ENCODE measurements around the gene PTPRM.

PTPRM gene

GRCh38 chr18:8406868-8407250 is 839.7 kb downstream of the PTPRM start:
- no peak overlapping the region for H2AFZ ChIP-seq (ENCODE audit: low read depth)
- no peak overlapping the region for H3K9ac ChIP-seq
- H3K27me3 ChIP-seq (ENCODE audit: insufficient read depth, low read depth): no peaks in the 10 kb centered on the region
- H3K4me1 ChIP-seq (ENCODE audit: low read depth, poor library complexity, severe bottlenecking): no peaks in the 10 kb centered on the region
- H3K36me3 ChIP-seq (ENCODE audit: insufficient read depth): no peaks in the 10 kb centered on the region
- H4K20me1 ChIP-seq (ENCODE audit: insufficient read depth): no peaks in the 10 kb centered on the region
- H3K4me3 ChIP-seq (IDR thresholded peaks at IDR 0.05; ENCODE audit: insufficient read depth, low read depth, low read length): no peak overlapping the region
- H3K4me2 ChIP-seq: no peak overlapping the region
- H3K27ac ChIP-seq: no peak overlapping the region
- no peaks in the 10 kb centered on the region for H3K79me2 ChIP-seq (ENCODE audit: insufficient read depth, low read depth)
- TF ChIP-seq CTCF (conservative IDR thresholded peaks at IDR 0.05; ENCODE audit: low read depth, low read length): no peak

GRCh38 chr18:8409151-8409550 is 842.0 kb downstream of the PTPRM start:
- Histone ChIP-seq H3K4me3 (IDR thresholded peaks at IDR 0.05; ENCODE audit: insufficient read depth, low read depth, low read length) (no peak overlapping the region), H3K79me2 (ENCODE audit: insufficient read depth, low read depth) (no peaks in the 10 kb centered on the region), H3K4me2 (no peak overlapping the region), H3K9ac (no peak overlapping the region), H4K20me1 (ENCODE audit: insufficient read depth) (no peaks in the 10 kb centered on the region), H3K27ac (no peak overlapping the region), H3K36me3 (ENCODE audit: insufficient read depth) (no peaks in the 10 kb centered on the region), H2AFZ (ENCODE audit: low read depth) (no peak overlapping the region), H3K27me3 (ENCODE audit: insufficient read depth, low read depth) (no peaks in the 10 kb centered on the region), H3K4me1 (ENCODE audit: low read depth, poor library complexity, severe bottlenecking) (no peaks in the 10 kb centered on the region)
- no peak for TF ChIP-seq CTCF (conservative IDR thresholded peaks at IDR 0.05; ENCODE audit: low read depth, low read length)

- Histone ChIP-seq H3K4me3 (IDR thresholded peaks at IDR 0.05; ENCODE audit: insufficient read depth, low read depth, low read length) (no peak overlapping the region), H3K27ac (no peak overlapping the region), H3K36me3 (ENCODE audit: insufficient read depth) (no peaks in the 10 kb centered on the region), H3K4me1 (ENCODE audit: low read depth, poor library complexity, severe bottlenecking) (no peaks in the 10 kb centered on the region), H4K20me1 (ENCODE audit: insufficient read depth) (no peaks in the 10 kb centered on the region), H3K79me2 (ENCODE audit: insufficient read depth, low read depth) (no peaks in the 10 kb centered on the region), H2AFZ (ENCODE audit: low read depth) (no peak overlapping the region), H3K9ac (no peak overlapping the region), H3K27me3 (ENCODE audit: insufficient read depth, low read depth) (no peaks in the 10 kb centered on the region), H3K4me2 (no peak overlapping the region)
- no peak for TF ChIP-seq CTCF (conservative IDR thresholded peaks at IDR 0.05; ENCODE audit: low read depth, low read length)
These were observed 844.4 kb downstream of the PTPRM start for GRCh38 chr18:8411492-8411891.

GRCh38 chr18:8412117-8412516 is 845.0 kb downstream of the PTPRM start:
- Histone ChIP-seq H3K79me2 (ENCODE audit: insufficient read depth, low read depth) (no peaks in the 10 kb centered on the region), H3K4me1 (ENCODE audit: low read depth, poor library complexity, severe bottlenecking) (no peaks in the 10 kb centered on the region), H3K4me3 (IDR thresholded peaks at IDR 0.05; ENCODE audit: insufficient read depth, low read depth, low read length) (no peak overlapping the region), H3K36me3 (ENCODE audit: insufficient read depth) (no peaks in the 10 kb centered on the region), H3K27me3 (ENCODE audit: insufficient read depth, low read depth) (no peaks in the 10 kb centered on the region), H3K9ac (no peak overlapping the region), H3K27ac (no peak overlapping the region), H2AFZ (ENCODE audit: low read depth) (no peak overlapping the region), H4K20me1 (ENCODE audit: insufficient read depth) (no peaks in the 10 kb centered on the region), H3K4me2 (no peak overlapping the region)
- TF ChIP-seq CTCF (conservative IDR thresholded peaks at IDR 0.05; ENCODE audit: low read depth, low read length): no peak

GRCh38 chr18:8413189-8413588 is 846.1 kb downstream of the PTPRM start:
- Histone ChIP-seq H3K36me3 (ENCODE audit: insufficient read depth) (no peaks in the 10 kb centered on the region), H3K27me3 (ENCODE audit: insufficient read depth, low read depth) (no peaks in the 10 kb centered on the region), H3K4me2 (no peak overlapping the region), H3K27ac (no peak overlapping the region), H4K20me1 (ENCODE audit: insufficient read depth) (no peaks in the 10 kb centered on the region), H2AFZ (ENCODE audit: low read depth) (no peak overlapping the region), H3K4me3 (IDR thresholded peaks at IDR 0.05; ENCODE audit: insufficient read depth, low read depth, low read length) (no peak overlapping the region), H3K9ac (no peak overlapping the region), H3K4me1 (ENCODE audit: low read depth, poor library complexity, severe bottlenecking) (no peaks in the 10 kb centered on the region), H3K79me2 (ENCODE audit: insufficient read depth, low read depth) (no peaks in the 10 kb centered on the region)
- TF ChIP-seq CTCF (conservative IDR thresholded peaks at IDR 0.05; ENCODE audit: low read depth, low read length): no peak

Data from KMS-11 (cell line).